HAP-1 (cell line): ENCODE results near the gene HABP4.

ENCODE experiments used
- DNase-seq, 2 experiments: peaks; one replicate each; pipeline ENCODE4 v3.0.0-alpha.2; 2016 to 2020; ENCODE audit warnings: low spot score in 2 of 2
- H3K27me3 ChIP-seq: fragments of 250-450 bp; sonication (Bioruptor Pico); 2 replicates; pipeline ENCODE4 v1.5.1; 2020; ENCODE audit warnings: low read depth, mild to moderate bottlenecking, moderate library complexity
- H3K36me3 ChIP-seq: fragments of 250-450 bp; sonication (Bioruptor Pico); replicated peaks from 2 replicates; pipeline ENCODE4 v1.5.1; 2020; ENCODE audit warnings: mild to moderate bottlenecking
- H3K4me1 ChIP-seq: fragments of 250-450 bp; sonication (Bioruptor Pico); 2 replicates; pipeline ENCODE4 v1.5.1; 2020; ENCODE audit warnings: mild to moderate bottlenecking
- H3K4me3 ChIP-seq: fragments of 250-450 bp; sonication (Bioruptor Pico); 2 replicates; pipeline ENCODE4 v1.5.1; 2020; ENCODE audit warnings: mild to moderate bottlenecking, moderate library complexity
- H3K9me3 ChIP-seq: fragments of 250-450 bp; sonication (Bioruptor Pico); 2 replicates; pipeline ENCODE4 v1.5.1; 2020; ENCODE audit warnings: mild to moderate bottlenecking, moderate library complexity
- in situ Hi-C: fragments of 300-500 bp; cut with MboI; formaldehyde crosslinking; loops from 3 replicates; pipeline ENCODE4 v1.14.3; 2020; ENCODE audit warnings: low sequenced_read_pairs, inconsistent platforms, mixed read lengths

HABP4 gene

DNA sequence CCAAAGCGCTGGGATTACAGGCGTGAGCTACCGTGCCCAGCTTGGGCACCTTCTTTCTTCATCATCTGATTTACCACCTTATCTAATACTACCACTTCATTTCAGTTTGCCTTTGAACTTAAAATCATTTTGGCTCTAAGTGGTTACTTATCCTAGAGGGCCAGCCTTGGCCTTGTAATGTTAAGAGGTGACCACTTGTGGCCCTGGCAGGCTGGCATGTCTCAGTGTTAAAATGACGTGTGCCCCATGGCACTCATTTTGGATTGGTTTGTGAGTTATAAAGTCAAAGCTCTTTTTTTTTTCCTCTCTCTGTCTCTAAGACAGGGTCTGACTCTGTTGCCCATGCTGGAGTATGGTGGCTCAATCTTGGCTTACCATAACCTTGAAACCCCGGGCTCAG lies 17.8 kb downstream of the HABP4 start:
- Histone ChIP-seq H3K9me3 (no peaks in the 10 kb centered on the region), H3K4me3 (no peak overlapping the region), H3K36me3 (peaks cover 70% of the 10 kb centered on the region), H3K27me3 (no peaks in the 10 kb centered on the region), H3K4me1 (no peaks in the 10 kb centered on the region)
- in situ Hi-C loops = no loop called here
- no peak for DNase-seq

DNA sequence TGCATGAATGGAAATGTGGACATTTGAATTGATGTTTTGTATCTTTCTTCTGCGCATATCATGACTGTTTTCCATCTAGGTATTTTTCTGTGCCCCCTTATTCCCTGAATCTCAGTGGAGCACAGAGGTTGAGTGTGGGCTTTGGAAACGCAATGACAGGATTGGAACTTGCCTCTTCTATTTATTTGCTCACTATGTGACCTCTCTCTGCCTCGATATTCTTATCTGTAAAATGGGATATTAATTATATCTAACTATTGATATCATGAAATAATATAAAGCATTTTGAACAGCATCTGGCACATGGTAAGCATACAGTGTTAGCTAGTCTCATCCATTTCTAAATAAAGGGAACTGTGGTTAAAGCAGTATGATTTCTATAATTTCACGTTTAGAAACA lies 26.0 kb downstream of the HABP4 start:
- Histone ChIP-seq H3K36me3 (peaks cover 31% of the 10 kb centered on the region), H3K4me3 (no peak overlapping the region)
- in situ Hi-C loops = no loop called here

DNA sequence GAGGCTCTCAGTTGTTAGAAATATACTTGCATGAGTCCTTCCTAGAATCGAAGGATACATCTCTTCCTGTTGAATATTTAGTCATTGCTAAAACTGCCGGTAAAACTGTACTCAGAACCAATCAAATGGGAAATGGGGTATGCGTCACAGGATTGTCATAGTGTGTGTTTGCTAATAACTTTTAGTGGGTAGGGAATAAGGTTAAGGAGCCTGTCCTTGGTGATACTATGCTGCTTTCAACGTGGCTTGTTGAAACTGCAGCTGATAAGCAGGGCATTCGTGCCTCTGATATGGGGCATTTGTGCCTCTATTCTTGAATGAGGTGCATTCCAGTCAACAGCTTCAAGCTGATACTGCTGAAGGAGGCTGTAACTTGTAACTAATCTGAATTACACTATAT lies 26.6 kb downstream of the HABP4 start:
- no peaks in the 10 kb centered on the region for H3K4me1 ChIP-seq
- no peaks in the 10 kb centered on the region for H3K27me3 ChIP-seq
- H3K4me3 ChIP-seq = no peak overlapping the region
- no peak for DNase-seq
- H3K9me3 ChIP-seq = no peaks in the 10 kb centered on the region
- H3K36me3 ChIP-seq = peaks cover 25% of the 10 kb centered on the region
- in situ Hi-C loops = no loop called here

More for the DNA sequence above, 26.0 kb downstream of the HABP4 start:
- Histone ChIP-seq H3K4me1 (no peaks in the 10 kb centered on the region), H3K27me3 (no peaks in the 10 kb centered on the region), H3K9me3 (no peaks in the 10 kb centered on the region)
- no peak for DNase-seq

DNA sequence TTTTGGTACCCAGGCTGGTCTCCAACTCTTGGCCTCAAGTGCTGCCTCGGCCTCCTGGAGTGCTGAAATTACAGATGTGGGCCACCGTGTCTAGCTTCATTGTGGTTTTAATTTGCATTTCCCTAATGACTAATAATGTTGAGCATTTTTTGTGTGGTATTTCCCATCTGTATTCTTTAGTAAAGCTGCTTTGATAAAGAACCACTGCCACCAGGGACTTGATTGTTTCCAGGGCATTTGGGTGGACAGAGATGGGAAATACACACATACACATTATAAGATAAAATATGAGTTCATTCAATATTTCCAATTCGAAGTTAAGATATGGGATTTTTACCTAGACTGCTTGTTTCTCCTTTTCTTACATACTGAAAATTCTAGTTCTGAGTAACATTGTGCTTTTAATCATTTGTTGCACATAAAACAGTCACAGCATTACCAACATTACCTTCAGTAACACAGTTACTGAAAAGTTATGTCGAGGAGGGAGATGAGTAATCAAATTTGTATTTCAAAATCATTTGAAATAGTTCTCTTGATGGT lies 28.9 kb downstream of the HABP4 start:
- Histone ChIP-seq H3K4me3 (no peak overlapping the region), H3K4me1 (peaks cover 5% of the 10 kb centered on the region; the same call in 1 of the 2 replicates), H3K27me3 (no peaks in the 10 kb centered on the region), H3K9me3 (no peaks in the 10 kb centered on the region), H3K36me3 (peaks cover 9% of the 10 kb centered on the region)
- no peak for DNase-seq
- in situ Hi-C loops = no loop called here

DNA sequence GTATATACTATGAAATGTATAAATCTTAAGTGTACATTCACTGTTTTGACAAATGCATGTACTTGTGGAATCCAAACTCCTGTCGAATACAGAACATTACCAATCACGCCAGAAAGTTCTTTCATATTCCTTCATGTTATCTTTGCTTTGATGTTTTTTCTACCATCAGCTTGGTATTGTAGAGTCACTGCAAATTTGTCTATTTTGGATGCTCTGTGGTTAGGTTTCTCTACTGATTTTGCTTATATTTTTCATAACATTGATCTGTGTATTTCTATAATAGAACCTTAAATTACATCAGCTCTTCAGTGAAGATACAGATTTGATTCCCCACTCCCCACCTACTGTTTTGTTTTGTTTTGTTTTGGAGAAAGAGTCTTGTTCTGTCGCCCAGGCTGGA lies 30.8 kb downstream of the HABP4 start:
- Histone ChIP-seq H3K36me3 (peaks cover 20% of the 10 kb centered on the region), H3K4me3 (no peak overlapping the region), H3K27me3 (no peaks in the 10 kb centered on the region), H3K9me3 (no peaks in the 10 kb centered on the region), H3K4me1 (peaks cover 8% of the 10 kb centered on the region; the same call in 1 of the 2 replicates)
- DNase-seq = no peak
- in situ Hi-C loops = no loop called here

DNA sequence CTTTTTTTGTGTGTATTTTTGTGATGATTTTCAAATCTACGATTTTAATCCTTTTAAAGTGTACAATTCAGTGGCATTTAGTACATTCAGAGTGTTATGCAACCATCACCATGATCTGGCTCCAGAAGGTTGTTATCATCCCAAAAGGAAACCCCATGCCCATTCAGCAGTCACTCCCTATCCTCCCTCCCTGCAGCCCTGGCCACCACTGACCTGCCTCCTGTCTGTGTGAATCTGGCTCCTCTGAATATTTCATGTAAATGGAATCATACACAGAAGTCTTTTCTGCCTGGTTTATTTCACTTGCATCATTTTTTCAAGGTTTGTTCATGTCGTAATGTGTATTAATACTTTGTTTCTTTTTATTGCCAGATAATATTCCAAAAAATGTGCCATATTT lies 32.5 kb downstream of the HABP4 start:
- DNase-seq = no peak
- H3K4me1 ChIP-seq = peaks cover 8% of the 10 kb centered on the region; the same call in 1 of the 2 replicates
- in situ Hi-C loops = no loop called here
- no peaks in the 10 kb centered on the region for H3K9me3 ChIP-seq
- H3K36me3 ChIP-seq = peaks cover 25% of the 10 kb centered on the region
- no peaks in the 10 kb centered on the region for H3K27me3 ChIP-seq
- no peak overlapping the region for H3K4me3 ChIP-seq

DNA sequence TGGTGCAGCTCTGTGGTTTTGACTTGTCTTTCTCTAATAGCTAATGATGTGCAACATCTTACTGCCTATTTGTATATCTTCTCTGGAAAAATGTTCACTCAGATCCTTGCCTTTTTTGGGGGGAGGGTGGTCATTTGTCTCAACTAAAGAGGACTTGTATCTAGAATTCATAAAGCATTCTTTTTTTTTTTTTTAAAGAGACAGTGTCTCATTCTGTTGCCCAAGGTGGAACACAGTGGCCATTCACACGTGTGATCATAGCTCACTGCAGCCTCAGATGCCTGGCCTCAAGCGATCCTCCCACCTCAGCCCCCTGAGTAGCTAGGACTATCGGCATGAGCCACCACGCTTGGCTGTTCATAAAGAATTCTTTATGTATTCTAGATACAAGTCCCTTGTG lies 33.2 kb downstream of the HABP4 start:
- Histone ChIP-seq H3K27me3 (no peaks in the 10 kb centered on the region), H3K4me3 (no peak overlapping the region), H3K4me1 (peaks cover 8% of the 10 kb centered on the region; the same call in 1 of the 2 replicates), H3K36me3 (peaks cover 28% of the 10 kb centered on the region), H3K9me3 (no peaks in the 10 kb centered on the region)
- in situ Hi-C loops = no loop called here
- no peak for DNase-seq

DNA sequence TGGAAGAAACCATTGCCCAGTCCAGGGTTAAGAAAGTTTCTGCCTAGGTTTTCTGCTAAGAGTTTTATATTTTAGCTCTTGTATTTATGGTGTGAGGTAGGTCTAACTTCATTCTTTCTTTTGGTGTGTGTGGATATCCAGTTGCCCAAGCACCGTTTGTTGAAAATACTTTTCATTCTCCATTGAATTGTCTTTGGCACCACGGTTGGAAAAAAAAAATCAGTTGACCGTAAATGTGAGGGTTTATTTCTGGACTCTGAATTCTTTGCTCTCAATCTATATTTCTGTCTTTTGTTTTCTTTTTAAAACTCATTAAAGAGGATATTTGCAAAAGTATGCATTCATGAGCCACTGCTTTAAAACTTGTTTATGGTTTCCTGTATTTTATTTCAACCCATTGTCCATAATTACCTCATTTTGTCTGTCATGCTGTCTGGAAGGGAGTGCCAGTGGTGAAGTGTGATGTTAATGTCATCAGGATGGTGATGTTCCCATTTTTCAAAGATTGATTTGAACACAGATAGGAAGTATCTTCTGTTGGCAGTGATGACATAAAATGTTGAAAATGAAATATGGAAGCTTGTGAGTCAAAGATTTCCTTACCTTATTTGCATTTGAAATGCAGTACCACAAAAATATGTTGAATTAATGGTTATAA lies 33.9 kb downstream of the HABP4 start:
- H3K4me3 ChIP-seq = no peak overlapping the region
- DNase-seq = no peak
- no peaks in the 10 kb centered on the region for H3K9me3 ChIP-seq
- peaks cover 8% of the 10 kb centered on the region; the same call in 1 of the 2 replicates for H3K4me1 ChIP-seq
- peaks cover 35% of the 10 kb centered on the region for H3K36me3 ChIP-seq
- no peaks in the 10 kb centered on the region for H3K27me3 ChIP-seq
- in situ Hi-C loops = no loop called here

DNA sequence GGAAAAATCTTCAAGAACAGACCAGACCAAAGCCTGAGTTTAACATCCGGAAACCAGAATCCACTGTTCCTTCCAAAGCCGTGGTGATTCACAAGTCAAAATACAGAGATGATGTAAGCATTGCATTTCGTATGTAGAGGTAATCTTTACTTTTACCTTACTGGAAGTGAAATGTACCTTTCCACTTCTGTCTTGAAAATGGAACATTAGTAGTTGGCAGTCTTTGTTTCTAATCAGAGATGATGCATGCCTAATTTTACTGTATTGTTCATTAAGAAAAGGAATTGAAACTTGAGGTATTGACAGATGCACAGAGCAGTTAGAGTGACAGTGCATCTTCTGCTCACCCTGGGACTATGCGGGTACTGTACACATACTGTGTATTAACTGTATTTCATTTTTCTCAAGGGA lies 34.6 kb downstream of the HABP4 start:
- Histone ChIP-seq H3K9me3 (no peaks in the 10 kb centered on the region), H3K27me3 (no peaks in the 10 kb centered on the region), H3K4me1 (peaks cover 8% of the 10 kb centered on the region; the same call in 1 of the 2 replicates), H3K4me3 (no peak overlapping the region), H3K36me3 (peaks cover 40% of the 10 kb centered on the region)
- in situ Hi-C loops = no loop called here
- no peak for DNase-seq

DNA sequence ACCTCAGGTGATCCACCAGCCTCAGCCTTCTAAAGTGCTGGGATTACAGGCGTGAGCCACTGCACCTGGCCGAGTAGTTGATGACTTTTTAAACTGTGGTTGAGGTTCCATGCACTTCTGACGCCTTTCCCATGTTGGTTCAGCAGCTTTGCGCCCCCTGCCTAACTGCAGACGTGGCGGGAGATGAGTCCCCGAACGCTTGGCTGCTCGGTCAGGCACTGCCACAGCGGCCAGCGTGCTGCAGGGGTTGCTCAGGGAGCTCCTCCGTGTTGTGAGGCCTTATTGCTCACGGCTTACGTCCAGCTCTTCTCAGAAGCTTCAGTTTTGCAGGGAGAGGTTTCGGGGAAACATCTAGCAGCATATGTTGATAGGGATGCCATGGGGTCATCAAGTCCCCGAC lies 35.3 kb downstream of the HABP4 start:
- Histone ChIP-seq H3K4me3 (no peak overlapping the region), H3K4me1 (peaks cover 8% of the 10 kb centered on the region; the same call in 1 of the 2 replicates), H3K36me3 (peaks cover 48% of the 10 kb centered on the region), H3K9me3 (no peaks in the 10 kb centered on the region), H3K27me3 (no peaks in the 10 kb centered on the region)
- in situ Hi-C loops = no loop called here
- no peak for DNase-seq

DNA sequence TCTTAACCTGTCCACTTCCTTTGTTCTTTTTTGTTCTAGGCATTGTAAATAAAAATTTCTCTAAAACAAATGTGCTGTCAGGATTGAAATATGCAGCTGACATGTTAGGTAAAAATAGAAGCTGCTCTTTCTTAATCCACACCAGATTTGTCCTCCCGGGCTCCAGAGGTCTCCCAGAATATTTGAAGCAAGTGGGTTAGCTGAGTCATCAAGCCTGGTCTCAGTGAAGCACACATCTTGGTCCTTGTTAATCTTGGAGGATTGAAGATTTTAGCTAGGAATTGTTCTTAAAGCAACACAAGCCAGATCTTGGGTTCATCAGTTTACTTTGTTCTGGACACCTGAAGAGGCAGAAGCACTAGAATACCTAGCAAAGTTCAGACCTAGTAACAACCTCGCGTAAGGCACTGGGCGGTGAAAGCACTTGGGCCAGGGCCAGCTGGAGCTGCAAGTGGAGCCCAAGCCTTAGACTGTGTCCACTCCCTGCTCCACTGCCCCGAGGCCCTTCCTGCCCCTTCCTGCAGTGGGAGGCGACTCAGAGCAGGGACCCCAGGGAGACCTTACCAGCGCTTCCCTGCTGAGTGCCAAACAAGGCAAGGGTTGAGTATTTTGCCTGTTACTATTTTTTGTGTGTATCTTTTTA lies 36.5 kb downstream of the HABP4 start:
- peaks cover 8% of the 10 kb centered on the region; the same call in 1 of the 2 replicates for H3K4me1 ChIP-seq
- H3K9me3 ChIP-seq = no peaks in the 10 kb centered on the region
- in situ Hi-C loops = no loop called here
- no peak for DNase-seq
- no peaks in the 10 kb centered on the region for H3K27me3 ChIP-seq
- peaks cover 60% of the 10 kb centered on the region for H3K36me3 ChIP-seq
- no peak overlapping the region for H3K4me3 ChIP-seq

DNA sequence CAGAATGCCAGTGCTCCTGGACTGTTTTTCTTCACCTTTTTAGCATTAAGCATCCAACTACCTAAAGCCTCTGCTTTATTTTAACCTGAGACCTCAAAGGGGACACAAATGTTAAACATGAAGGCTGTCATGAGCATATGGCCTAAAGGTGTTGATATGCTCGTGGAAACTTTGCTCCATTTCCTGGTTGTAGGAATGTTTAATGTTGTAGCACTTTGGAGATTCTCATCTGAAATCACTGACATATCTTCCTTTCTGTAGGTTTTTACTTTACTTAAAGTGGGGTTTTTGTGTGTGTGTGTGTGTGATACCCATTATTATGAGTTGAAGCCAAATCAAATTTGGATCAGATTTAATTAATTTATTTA lies 37.0 kb downstream of the HABP4 start:
- no peaks in the 10 kb centered on the region for H3K27me3 ChIP-seq
- H3K4me1 ChIP-seq = peaks cover 8% of the 10 kb centered on the region; the same call in 1 of the 2 replicates
- no peaks in the 10 kb centered on the region for H3K9me3 ChIP-seq
- H3K4me3 ChIP-seq = no peak overlapping the region
- DNase-seq = no peak
- peaks cover 61% of the 10 kb centered on the region for H3K36me3 ChIP-seq
- in situ Hi-C loops = no loop called here

DNA sequence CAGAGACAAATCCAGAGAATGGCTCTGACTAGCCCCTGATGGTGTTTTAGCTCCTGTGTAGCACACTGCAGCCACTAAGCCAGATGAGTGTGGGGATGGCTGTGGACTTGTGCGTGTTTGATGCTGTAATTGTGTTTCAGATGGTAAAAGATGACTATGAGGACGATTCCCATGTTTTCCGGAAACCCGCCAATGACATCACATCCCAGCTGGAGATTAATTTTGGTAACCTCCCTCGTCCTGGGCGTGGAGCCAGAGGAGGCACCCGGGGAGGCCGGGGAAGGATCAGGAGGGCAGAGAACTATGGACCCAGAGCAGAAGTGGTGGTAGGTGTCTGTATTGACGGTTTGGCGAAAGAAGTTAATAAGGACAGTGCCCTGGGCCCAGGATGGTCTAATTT lies 38.0 kb downstream of the HABP4 start:
- H3K36me3 ChIP-seq = peaks cover 61% of the 10 kb centered on the region
- H3K4me1 ChIP-seq = peaks cover 8% of the 10 kb centered on the region; the same call in 1 of the 2 replicates
- no peaks in the 10 kb centered on the region for H3K9me3 ChIP-seq
- no peak for DNase-seq
- no peak overlapping the region for H3K4me3 ChIP-seq
- H3K27me3 ChIP-seq = no peaks in the 10 kb centered on the region
- in situ Hi-C loops = no loop called here

DNA sequence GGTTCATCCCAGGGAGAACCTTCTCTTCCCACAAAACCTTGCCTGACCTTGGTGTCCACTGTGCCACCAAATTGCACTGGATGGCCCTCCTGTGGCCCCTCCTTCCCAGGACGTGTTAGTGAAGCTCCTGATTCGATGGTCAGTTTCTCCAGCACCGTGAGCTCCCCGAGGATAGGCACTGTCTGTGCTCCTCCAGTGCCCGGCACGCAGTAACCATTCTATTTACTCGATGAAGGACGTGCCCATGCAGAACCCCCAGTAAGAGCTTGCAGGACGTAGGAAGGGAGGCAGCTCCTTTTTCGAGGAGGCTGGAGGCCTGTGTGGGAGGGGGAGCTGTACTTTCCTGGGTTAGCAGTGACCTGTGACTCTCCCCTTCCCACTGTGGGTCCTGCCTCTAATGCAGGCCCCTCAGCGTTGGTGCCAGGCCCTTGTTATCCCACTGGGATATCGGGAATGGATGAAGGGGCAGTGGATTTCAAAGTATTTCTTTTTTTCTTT lies 39.6 kb downstream of the HABP4 start:
- H3K4me1 ChIP-seq = no peaks in the 10 kb centered on the region
- DNase-seq = no peak
- peaks cover 53% of the 10 kb centered on the region for H3K36me3 ChIP-seq
- in situ Hi-C loops = no loop called here
- H3K9me3 ChIP-seq = no peaks in the 10 kb centered on the region
- no peak overlapping the region for H3K4me3 ChIP-seq
- H3K27me3 ChIP-seq = no peaks in the 10 kb centered on the region
